Neutrophil (primary cell): ENCODE results near the gene LMOD1.

Experiments
- H3K27ac ChIP-seq: fragments of 200-600 bp; sonication (generic); 2 replicates; pipeline ENCODE4 v1.5.1; 2016; ENCODE audit warnings: mild to moderate bottlenecking, moderate library complexity
- H3K27me3 ChIP-seq: fragments of 200-600 bp; sonication (generic); 2 replicates; pipeline ENCODE4 v1.6.0; 2016; ENCODE audit warnings: mild to moderate bottlenecking
- H3K36me3 ChIP-seq: fragments of 200-600 bp; sonication (generic); 2 replicates; pipeline ENCODE4 v1.5.1; 2017
- H3K4me1 ChIP-seq, 2 experiments: fragments of 200-600 bp in 1 of 2; sonication (generic) in 1 of 2; 1 replicate in 1 of 2; 2 replicates in 1 of 2; pipeline versions ENCODE4 v1.5.1 to v1.6.1; 2013 to 2016; ENCODE audit warnings: low read depth in 1 of 2, low read length in 1 of 2, mild to moderate bottlenecking in 1 of 2, moderate library complexity in 1 of 2; ENCODE audit not compliant: control insufficient read depth in 1 of 2, insufficient read depth in 1 of 2
- H3K4me3 ChIP-seq, 2 experiments: fragments of 200-600 bp in 1 of 2; sonication (generic) in 1 of 2; 1 replicate in 1 of 2; 2 replicates in 1 of 2; pipeline ENCODE4 v1.5.1; 2013 to 2016; ENCODE audit warnings: low read depth in 1 of 2, low read length in 1 of 2, mild to moderate bottlenecking in 1 of 2, moderate library complexity in 1 of 2
- H3K9me3 ChIP-seq: fragments of 200-600 bp; sonication (generic); 2 replicates; pipeline ENCODE4 v1.5.1; 2016
- TF ChIP-seq, protein P1 (sequence below): fragments of 200-600 bp; sonication (generic); IDR thresholded peaks from 2 replicates; pipeline ENCODE4 v1.5.1; 2016; ENCODE audit warnings: antibody characterized with exemption

Gene LMOD1

GRCh38 chr1:201912832-201913231, 33.5 kb downstream of the LMOD1 start:
- Histone ChIP-seq H3K4me3 (no peak overlapping the region), H3K9me3 (no peaks in the 10 kb centered on the region), H3K27ac (no peak overlapping the region), H3K36me3 (no peaks in the 10 kb centered on the region), H3K27me3 (peaks cover 9% of the 10 kb centered on the region), H3K4me1 (no peaks in the 10 kb centered on the region)
- TF ChIP-seq, protein P1, sequence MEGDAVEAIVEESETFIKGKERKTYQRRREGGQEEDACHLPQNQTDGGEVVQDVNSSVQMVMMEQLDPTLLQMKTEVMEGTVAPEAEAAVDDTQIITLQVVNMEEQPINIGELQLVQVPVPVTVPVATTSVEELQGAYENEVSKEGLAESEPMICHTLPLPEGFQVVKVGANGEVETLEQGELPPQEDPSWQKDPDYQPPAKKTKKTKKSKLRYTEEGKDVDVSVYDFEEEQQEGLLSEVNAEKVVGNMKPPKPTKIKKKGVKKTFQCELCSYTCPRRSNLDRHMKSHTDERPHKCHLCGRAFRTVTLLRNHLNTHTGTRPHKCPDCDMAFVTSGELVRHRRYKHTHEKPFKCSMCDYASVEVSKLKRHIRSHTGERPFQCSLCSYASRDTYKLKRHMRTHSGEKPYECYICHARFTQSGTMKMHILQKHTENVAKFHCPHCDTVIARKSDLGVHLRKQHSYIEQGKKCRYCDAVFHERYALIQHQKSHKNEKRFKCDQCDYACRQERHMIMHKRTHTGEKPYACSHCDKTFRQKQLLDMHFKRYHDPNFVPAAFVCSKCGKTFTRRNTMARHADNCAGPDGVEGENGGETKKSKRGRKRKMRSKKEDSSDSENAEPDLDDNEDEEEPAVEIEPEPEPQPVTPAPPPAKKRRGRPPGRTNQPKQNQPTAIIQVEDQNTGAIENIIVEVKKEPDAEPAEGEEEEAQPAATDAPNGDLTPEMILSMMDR, result no peak

DNA sequence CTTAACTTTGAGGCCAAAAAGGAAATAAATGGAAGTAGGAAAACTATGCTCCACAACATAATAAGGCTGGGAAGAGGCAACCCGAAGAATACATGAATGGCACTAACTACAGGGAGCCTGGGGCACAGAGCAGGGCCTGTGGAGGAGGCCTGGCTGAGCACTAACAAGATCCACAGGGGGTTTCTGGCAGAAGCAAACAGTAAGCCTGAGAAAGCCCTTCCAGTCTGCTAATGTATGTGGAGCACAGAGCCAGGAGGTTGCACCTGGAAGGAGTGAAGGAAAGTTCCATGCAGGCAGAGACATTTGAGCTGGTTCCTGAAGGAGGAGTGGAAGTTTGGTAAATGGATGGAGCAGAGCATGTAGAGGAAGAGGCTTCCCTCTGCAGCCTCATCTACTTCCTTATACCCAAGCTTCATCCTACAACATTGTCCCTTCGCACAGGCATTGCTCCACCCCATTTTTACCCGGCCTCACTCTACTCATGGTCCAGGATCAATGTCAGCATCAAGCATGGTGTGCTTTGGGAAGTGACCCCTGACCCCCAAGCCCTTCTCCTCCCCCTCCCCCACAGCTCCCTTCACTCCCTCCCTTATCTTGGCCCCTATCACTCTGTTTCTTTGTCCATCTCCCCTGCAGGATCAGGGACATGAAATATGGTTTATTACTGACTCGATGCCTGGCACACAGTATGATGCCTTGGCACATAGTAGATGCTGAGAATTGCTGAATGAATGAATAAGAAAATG, 34.3 kb downstream of the LMOD1 start:
- no peak overlapping the region for H3K27ac ChIP-seq
- H3K4me1 ChIP-seq, result no peaks in the 10 kb centered on the region
- TF ChIP-seq, protein P1, result no peak
- no peaks in the 10 kb centered on the region for H3K36me3 ChIP-seq
- no peaks in the 10 kb centered on the region for H3K9me3 ChIP-seq
- peaks cover 6% of the 10 kb centered on the region for H3K27me3 ChIP-seq
- H3K4me3 ChIP-seq, result no peak overlapping the region

GRCh38 chr1:201907621-201908020, 38.7 kb downstream of the LMOD1 start:
- Histone ChIP-seq H3K27me3 (no peaks in the 10 kb centered on the region), H3K36me3 (no peaks in the 10 kb centered on the region), H3K9me3 (no peaks in the 10 kb centered on the region), H3K27ac (no peak overlapping the region), H3K4me1 (no peaks in the 10 kb centered on the region), H3K4me3 (no peak overlapping the region)
- TF ChIP-seq, protein P1, result no peak

DNA sequence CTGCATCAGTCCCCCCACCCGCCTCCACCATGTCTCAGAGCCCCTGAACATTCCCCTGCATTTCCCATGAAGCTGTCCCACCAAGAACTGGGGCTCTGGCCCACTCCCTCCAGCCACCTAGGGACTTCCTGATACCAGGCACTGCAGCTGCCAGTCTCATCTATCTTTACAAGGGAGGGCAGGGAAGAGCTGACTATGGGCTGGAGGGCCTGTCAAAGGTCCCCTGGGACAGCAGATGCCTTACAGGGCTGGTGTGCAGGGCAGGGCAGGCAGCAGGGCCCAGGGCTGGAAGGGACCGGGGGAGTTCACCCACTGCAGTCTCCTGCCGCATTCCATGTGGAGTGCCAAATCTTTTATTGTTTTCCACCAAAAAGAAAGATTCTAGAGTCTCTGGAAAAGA, 40.0 kb downstream of the LMOD1 start:
- TF ChIP-seq, protein P1, result no peak
- Histone ChIP-seq H3K4me1 (no peaks in the 10 kb centered on the region), H3K27ac (no peak overlapping the region), H3K27me3 (no peaks in the 10 kb centered on the region), H3K36me3 (no peaks in the 10 kb centered on the region), H3K9me3 (no peaks in the 10 kb centered on the region), H3K4me3 (no peak overlapping the region)

DNA sequence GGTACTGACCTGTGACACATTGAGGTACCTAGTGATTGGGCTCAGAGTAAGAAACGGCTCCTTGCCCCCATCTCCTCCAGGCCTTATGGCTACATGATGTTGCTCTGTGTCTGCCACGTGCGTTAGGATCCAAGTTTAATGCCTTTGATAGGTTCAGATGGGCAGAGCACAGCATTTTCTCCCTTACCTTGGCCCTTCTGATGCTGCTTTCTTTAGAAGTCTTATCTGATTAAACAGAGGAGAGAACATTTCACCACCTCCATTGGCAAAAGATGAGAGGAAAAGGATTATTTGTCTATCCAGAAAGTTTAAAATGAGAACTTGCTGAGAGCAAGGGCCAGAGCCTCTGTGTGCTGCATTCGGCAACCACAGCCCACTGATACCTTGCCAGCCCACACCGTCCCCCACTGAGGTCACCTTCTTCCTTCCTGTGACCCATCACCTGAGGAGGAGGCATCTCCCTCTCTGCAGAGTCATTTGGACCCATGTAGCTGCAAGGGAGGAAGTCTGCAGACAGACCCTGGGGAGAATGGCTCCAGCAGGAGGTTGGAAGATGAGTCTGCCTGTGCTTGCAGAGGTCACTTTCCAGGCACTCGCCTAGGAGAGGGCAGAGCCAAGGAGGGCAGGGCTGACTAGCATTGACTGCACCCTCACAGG, 41.0 kb downstream of the LMOD1 start:
- Histone ChIP-seq H3K4me1 (no peaks in the 10 kb centered on the region), H3K4me3 (no peak overlapping the region), H3K36me3 (no peaks in the 10 kb centered on the region), H3K9me3 (no peaks in the 10 kb centered on the region), H3K27ac (no peak overlapping the region), H3K27me3 (peaks cover 6% of the 10 kb centered on the region)
- TF ChIP-seq, protein P1, result no peak
